Sigmoid colon (tissue), 7 donors: ENCODE results near the gene TNIP2. TPM values are rescaled to one million over a fixed set of nuclear protein-coding genes. Genes with fewer than 3 reads are reported as not detected.

Experiments used
- DNase-seq: peaks from one replicate; pipeline ENCODE4 v3.0.0-alpha.2; 2019
- H3K27ac ChIP-seq, 4 donors: fragments of 200-600 bp; sonication (generic); one replicate each; pipeline ENCODE4 v1.5.1; 2016 to 2019; ENCODE audit warnings: mild to moderate bottlenecking in 1 of 4
- H3K27me3 ChIP-seq, 3 donors: fragments of 200-600 bp; sonication (generic); one replicate each; pipeline ENCODE4 v1.5.1; 2019; ENCODE audit warnings: mild to moderate bottlenecking in 1 of 3
- H3K36me3 ChIP-seq, 4 donors: fragments of 200-600 bp; sonication (generic); one replicate each; pipeline ENCODE4 v1.5.1; 2016 to 2019
- H3K4me1 ChIP-seq, 4 donors: fragments of 200-600 bp; sonication (generic); one replicate each; pipeline ENCODE4 v1.5.1; 2017 to 2019
- H3K4me3 ChIP-seq, 4 donors: fragments of 200-600 bp; sonication (generic); one replicate each; pipeline ENCODE4 v1.5.1; 2017 to 2019; ENCODE audit warnings: mild to moderate bottlenecking in 2 of 4, moderate library complexity in 1 of 4
- H3K9me3 ChIP-seq, 4 donors: fragments of 200-600 bp in 3 of 4; sonication (generic) in 3 of 4; one replicate each; pipeline versions ENCODE4 v1.5.1 to v1.6.1; 2013 to 2019
- CTCF ChIP-seq, 4 experiments: fragments of 450-650 bp in 3 of 4; fragments of 200-600 bp in 1 of 4; IDR thresholded peaks; one replicate each; pipeline ENCODE4 v1.5.1; 2016 to 2019; ENCODE audit warnings: antibody characterized with exemption in 4 of 4, mild to moderate bottlenecking in 3 of 4, moderate library complexity in 2 of 4
- EP300 ChIP-seq, 4 donors: sonication (generic); formaldehyde crosslinking; IDR thresholded peaks; one replicate each; pipeline ENCODE4 v1.6.1; 2017; ENCODE audit warnings: antibody characterized with exemption in 4 of 4
- POLR2A ChIP-seq, 2 donors: fragments of 450-650 bp; IDR thresholded peaks; one replicate each; pipeline ENCODE4 v1.6.1; 2016; ENCODE audit warnings: antibody characterized with exemption in 2 of 2, mild to moderate bottlenecking in 2 of 2, moderate library complexity in 2 of 2
- POLR2AphosphoS5 ChIP-seq, 4 donors: sonication (generic); formaldehyde crosslinking; IDR thresholded peaks; one replicate each; pipeline ENCODE4 v1.6.1; 2017; ENCODE audit warnings: antibody characterized with exemption in 4 of 4
- WGBS, 2 donors: extraction: QIAGEN DNeasy Blood & Tissue Kit; methylation state at CpG; one replicate each; pipeline ENCODE4 v1.1.7; 2013; 5-methylcytosine and 5-hydroxymethylcytosine counted together
- intact Hi-C: fragments of 100-400 bp; cut with DNase I; formaldehyde crosslinking; loops from one replicate; pipeline ENCODE4 v1.15.1; 2023
- polyA plus RNA-seq, 3 donors: library from polyadenylated mRNA; stranded (reverse); fragments of 200-250 nt; gene quantifications; one replicate each; pipeline ENCODE4 v1.2.3, GENCODE V29; 2013
- total RNA-seq, 4 donors: library from RNA; depleted of rRNA; stranded (reverse); fragments of >200 nt; gene quantifications; one replicate each; pipeline ENCODE4 v1.1.0, GENCODE V29; 2016
- donor health status: healthy with polysubstance abuse.
- donor health status: Bipolar disorder and iron deficiency.
- donor health status: healthy.

TNIP2 gene
- total and polyA plus RNA-seq, 7 donors, result 51.7 to 68.8 (median 65.0) TPM

GRCh38 chr4:2762048-2762447 is 5.9 kb upstream of the TNIP2 start:
- H3K4me3 ChIP-seq, result no peak overlapping the region
- H3K36me3 ChIP-seq, result no peaks in the 10 kb centered on the region
- DNase-seq, result peak; percentile 26
- peaks cover 0 to 13% (median 8%) of the 10 kb centered on the region in 4 donors for H3K4me1 ChIP-seq
- intact Hi-C loops, result no loop called here
- 51 to 72% methylated on average over 5 of the region's 5 CpGs for WGBS, 2 donors
- no peaks in the 10 kb centered on the region for H3K27me3 ChIP-seq
- no peak for TF ChIP-seq CTCF (IDR thresholded peaks at IDR 0.05)
- TF ChIP-seq POLR2A (IDR thresholded peaks at IDR 0.05), result no peak
- no peak for TF ChIP-seq EP300 (IDR thresholded peaks at IDR 0.05)
- no peak for TF ChIP-seq POLR2AphosphoS5 (IDR thresholded peaks at IDR 0.05)
- no peaks in the 10 kb centered on the region for H3K9me3 ChIP-seq
- H3K27ac ChIP-seq, result no peak overlapping the region

- peak; percentile 66 for DNase-seq
- intact Hi-C loops, result no loop called here
- no peak overlapping the region for H3K4me3 ChIP-seq
- no peaks in the 10 kb centered on the region for H3K27me3 ChIP-seq
- H3K9me3 ChIP-seq, result no peaks in the 10 kb centered on the region
- TF ChIP-seq POLR2A (IDR thresholded peaks at IDR 0.05) (no peak), POLR2AphosphoS5 (IDR thresholded peaks at IDR 0.05) (no peak)
- H3K36me3 ChIP-seq, result no peaks in the 10 kb centered on the region
- no peak overlapping the region for H3K27ac ChIP-seq
- WGBS, 2 donors, result 16 to 62% methylated on average over 14 of the region's 14 CpGs
- H3K4me1 ChIP-seq, result peaks cover 0 to 19% (median 14%) of the 10 kb centered on the region in 4 donors
Observed at GRCh38 chr4:2761035-2761923, 5.1 kb upstream of the TNIP2 start.

- 95% methylated on average over 3 of the region's 3 CpGs for WGBS, 2 donors
- Histone ChIP-seq H3K4me1 (peaks cover 0 to 24% (median 17%) of the 10 kb centered on the region in 4 donors), H3K4me3 (no peak overlapping the region), H3K9me3 (no peaks in the 10 kb centered on the region), H3K27ac (no peak overlapping the region), H3K36me3 (no peaks in the 10 kb centered on the region), H3K27me3 (no peaks in the 10 kb centered on the region)
- TF ChIP-seq POLR2AphosphoS5 (IDR thresholded peaks at IDR 0.05), result no peak
- TF ChIP-seq POLR2A (IDR thresholded peaks at IDR 0.05), result no peak
- no peak for TF ChIP-seq EP300 (IDR thresholded peaks at IDR 0.05)
- TF ChIP-seq CTCF (IDR thresholded peaks at IDR 0.05), result no peak
- intact Hi-C loops, result loop anchor here (2.0 to 10.0 kb wide), 5 partner anchors 35 to 495 kb away; partner anchors contain the start of genes ADD1, HTT, HTT-AS and MXD4
- no peak for DNase-seq
Observed at GRCh38 chr4:2757426-2757825, 1.3 kb upstream of the TNIP2 start.

GRCh38 chr4:2756691-2757350 is 685 bp upstream of the TNIP2 start:
- 72 to 73% methylated on average over 25 of the region's 25 CpGs for WGBS, 2 donors
- intact Hi-C loops, result loop anchor here (2.0 to 10.0 kb wide), 5 partner anchors 35 to 495 kb away; partner anchors contain the start of genes ADD1, HTT, HTT-AS and MXD4
- H3K4me3 ChIP-seq, result peak overlapping the region; percentile 10 to 86 (median 80)

GRCh38 chr4:2754848-2755819 is 1.0 kb downstream of the TNIP2 start:
- Histone ChIP-seq H3K9me3 (no peaks in the 10 kb centered on the region), H3K27ac (peak overlapping the region; percentile 76 to 84 (median 82)), H3K4me3 (peak overlapping the region; percentile 51 to 86 (median 80)), H3K36me3 (no peaks in the 10 kb centered on the region), H3K27me3 (no peaks in the 10 kb centered on the region), H3K4me1 (peaks cover 0 to 36% (median 28%) of the 10 kb centered on the region in 4 donors)
- intact Hi-C loops, result loop anchor here (5.0 to 10.0 kb wide), 4 partner anchors 37 to 493 kb away; partner anchors contain the start of genes HTT, HTT-AS, MXD4 and RNF4
- WGBS, 2 donors, result 35 to 57% methylated on average over 23 of the region's 23 CpGs
- no peak for DNase-seq
- no peak for TF ChIP-seq CTCF (IDR thresholded peaks at IDR 0.05)
- TF ChIP-seq EP300 (IDR thresholded peaks at IDR 0.05), result no peak
- no peak for TF ChIP-seq POLR2AphosphoS5 (IDR thresholded peaks at IDR 0.05)
- TF ChIP-seq POLR2A (IDR thresholded peaks at IDR 0.05), result no peak

More at GRCh38 chr4:2756691-2757350, 685 bp upstream of the TNIP2 start:
- Histone ChIP-seq H3K9me3 (no peaks in the 10 kb centered on the region), H3K36me3 (no peaks in the 10 kb centered on the region), H3K27ac (peak overlapping the region; percentile 76 to 83 (median 80)), H3K4me1 (peaks cover 0 to 24% (median 17%) of the 10 kb centered on the region in 4 donors), H3K27me3 (no peaks in the 10 kb centered on the region)
- TF ChIP-seq POLR2A (IDR thresholded peaks at IDR 0.05), result no peak
- DNase-seq, result no peak
